A673 (cell line): ENCODE data around the gene CAPN2. TPM values are rescaled to one million over a fixed set of nuclear protein-coding genes. Genes with fewer than 3 reads are reported as not detected.

ENCODE experiments used
- BruUV-seq: library from RNA; stranded (reverse); fragments of 400-500 nt; replicated peaks from 2 replicates; lab custom pipeline; 2021; lab: Mats Ljungman, UMichigan
- CTCF ChIA-PET: fragments of 300-600 bp; sonication (Branson Sonifier 250); formaldehyde crosslinking; loops from one replicate; lab custom pipeline; 2022; ENCODE audit warnings: antibody characterized with exemption; lab: Charles Lee
- POLR2A ChIA-PET: fragments of 300-600 bp; sonication (Branson Sonifier 250); formaldehyde crosslinking; loops from one replicate; lab custom pipeline; 2022; ENCODE audit warnings: antibody characterized with exemption; ENCODE audit not compliant: low non-redundant PET; lab: Charles Lee
- DNase-seq: peaks from one replicate; pipeline ENCODE4 v3.0.0-alpha.2; 2015; ENCODE audit warnings: low spot score
- H3K27ac ChIP-seq: fragments of 200-600 bp; sonication (generic); 2 replicates; pipeline ENCODE4 v1.5.1; 2016; ENCODE audit warnings: mixed run types, low read depth, mild to moderate bottlenecking, mixed read lengths, antibody characterized with exemption, low read length; ENCODE audit not compliant: poor library complexity, severe bottlenecking
- H3K27me3 ChIP-seq: fragments of 200-600 bp; sonication (generic); replicated peaks from 2 replicates; pipeline ENCODE4 v1.6.1; 2017; ENCODE audit warnings: mixed run types, low read depth, mild to moderate bottlenecking, mixed read lengths, antibody characterized with exemption, low read length; ENCODE audit not compliant: insufficient read depth, poor library complexity
- H3K36me3 ChIP-seq: fragments of 200-600 bp; sonication (generic); 2 replicates; pipeline ENCODE4 v1.6.1; 2016; ENCODE audit warnings: mixed run types, mild to moderate bottlenecking, mixed read lengths, antibody characterized with exemption, low read length; ENCODE audit not compliant: insufficient read depth, poor library complexity, severe bottlenecking
- H3K4me1 ChIP-seq: fragments of 200-600 bp; sonication (generic); 2 replicates; pipeline ENCODE4 v1.6.1; 2017; ENCODE audit warnings: mixed run types, mild to moderate bottlenecking, mixed read lengths, antibody characterized with exemption, low read length; ENCODE audit not compliant: insufficient read depth, poor library complexity, severe bottlenecking
- H3K4me3 ChIP-seq: fragments of 200-600 bp; sonication (generic); 2 replicates; pipeline ENCODE4 v1.5.1; 2016; ENCODE audit warnings: low read depth, mixed run types, mild to moderate bottlenecking, mixed read lengths, low read length; ENCODE audit not compliant: poor library complexity, severe bottlenecking
- H3K9me3 ChIP-seq: fragments of 200-600 bp; sonication (generic); 2 replicates; pipeline ENCODE4 v1.6.1; 2016; ENCODE audit warnings: mixed run types, low read depth, mild to moderate bottlenecking, mixed read lengths, antibody characterized with exemption, low read length; ENCODE audit not compliant: poor library complexity, severe bottlenecking
- CTCF ChIP-seq: fragments of 300-800, 200-600 bp; sonication (generic); conservative IDR thresholded peaks from 2 replicates; pipeline ENCODE4 v1.5.1; 2017; ENCODE audit warnings: low read depth, mild to moderate bottlenecking, antibody characterized with exemption, low read length, moderate library complexity, mixed read lengths
- EZH2 ChIP-seq: fragments of 200-600 bp; sonication (generic); IDR thresholded peaks from 2 replicates; pipeline ENCODE4 v1.6.1; 2017; ENCODE audit warnings: borderline replicate concordance, low read depth, mild to moderate bottlenecking, mixed read lengths, antibody characterized with exemption, low read length; ENCODE audit not compliant: poor library complexity, severe bottlenecking
- intact Hi-C: fragments of 100-400 bp; cut with micrococcal nuclease; formaldehyde crosslinking; loops from one replicate; pipeline ENCODE4 v1.10.0; 2022; ENCODE audit not compliant: unreplicated experiment
- total RNA-seq: library from RNA; stranded (reverse); gene quantifications from 2 replicates; pipeline ENCODE4 v1.2.3, GENCODE V29; 2021

The CAPN2 gene
- total RNA-seq, 1 experiment from 2014 or later, result 137 TPM

DNA sequence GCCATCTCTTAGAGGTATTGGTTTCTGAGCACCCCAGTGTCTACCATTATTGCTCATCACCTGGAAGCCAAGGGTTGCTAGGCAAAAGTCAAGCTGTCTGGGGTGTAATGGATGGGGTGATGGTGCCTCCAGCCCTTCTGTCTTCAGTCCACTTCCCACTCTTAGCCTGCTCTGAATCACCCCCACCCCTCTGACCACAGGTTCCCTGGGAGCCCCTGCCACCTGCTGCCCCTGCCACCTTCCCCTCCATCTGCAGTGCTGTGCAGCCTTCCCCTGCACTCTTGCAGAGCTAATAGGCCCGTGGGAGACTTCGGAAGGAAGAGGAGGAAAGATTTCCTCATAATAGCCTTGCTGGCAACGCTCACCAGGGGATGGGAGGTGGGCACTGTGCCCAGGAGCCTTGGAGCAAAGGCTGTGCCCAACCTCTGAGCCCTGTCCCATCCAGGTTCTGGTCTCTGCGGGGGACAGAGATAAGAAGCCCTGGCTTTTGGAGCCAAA is 35.5 kb downstream of the CAPN2 start:
- BruUV-seq, result no TSS peak
- no peak for TF ChIP-seq EZH2
- TF ChIP-seq CTCF, result no peak
- intact Hi-C loops, result no loop called here
- CTCF ChIA-PET, result interaction anchor here (2.3 kb wide), 1 partner anchor 50 kb away, joined by 18 read pairs; no protein-coding TSS in a partner anchor
- H3K27me3 ChIP-seq, result no peaks in the 10 kb centered on the region
- DNase-seq, result peak; percentile 82
- no peak overlapping the region for H3K27ac ChIP-seq
- POLR2A ChIA-PET, result no interaction called here
- H3K9me3 ChIP-seq, result no peaks in the 10 kb centered on the region
- H3K4me1 ChIP-seq, result peaks cover 18% of the 10 kb centered on the region
- no peak overlapping the region for H3K4me3 ChIP-seq
- peaks cover 55% of the 10 kb centered on the region for H3K36me3 ChIP-seq

DNA sequence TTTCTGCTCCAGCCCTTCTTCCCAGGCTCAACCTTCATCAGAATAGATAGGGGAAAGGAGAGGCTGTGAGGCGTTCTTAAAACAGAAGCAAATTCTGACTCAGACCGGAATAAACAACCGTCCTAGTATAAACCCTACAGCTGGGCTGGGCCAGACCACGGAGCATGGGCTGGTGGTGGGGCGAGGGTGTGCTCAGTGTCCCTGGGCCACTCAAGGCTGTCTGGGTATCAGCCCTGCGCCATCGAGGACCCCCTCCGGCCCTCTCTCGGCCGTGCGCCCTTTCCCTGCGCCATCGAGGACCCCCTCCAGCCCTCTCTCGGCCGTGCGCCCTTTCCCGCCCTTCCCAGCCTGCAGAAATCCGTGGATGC is 36.0 kb downstream of the CAPN2 start:
- POLR2A ChIA-PET, result no interaction called here
- DNase-seq, result no peak
- H3K27ac ChIP-seq, result peak overlapping the region; percentile 46
- no TSS peak for BruUV-seq
- H3K4me1 ChIP-seq, result peaks cover 18% of the 10 kb centered on the region
- H3K4me3 ChIP-seq, result peak overlapping the region; percentile 46
- intact Hi-C loops, result no loop called here
- H3K27me3 ChIP-seq, result no peaks in the 10 kb centered on the region
- TF ChIP-seq EZH2, result no peak
- TF ChIP-seq CTCF, result no peak
- no peaks in the 10 kb centered on the region for H3K9me3 ChIP-seq
- CTCF ChIA-PET, result interaction anchor here (1.1 to 2.3 kb wide), 3 partner anchors 10 to 50 kb away, joined by 3 to 18 read pairs (median 5); partner anchors contain the start of gene CAPN2
- H3K36me3 ChIP-seq, result peaks cover 60% of the 10 kb centered on the region

DNA sequence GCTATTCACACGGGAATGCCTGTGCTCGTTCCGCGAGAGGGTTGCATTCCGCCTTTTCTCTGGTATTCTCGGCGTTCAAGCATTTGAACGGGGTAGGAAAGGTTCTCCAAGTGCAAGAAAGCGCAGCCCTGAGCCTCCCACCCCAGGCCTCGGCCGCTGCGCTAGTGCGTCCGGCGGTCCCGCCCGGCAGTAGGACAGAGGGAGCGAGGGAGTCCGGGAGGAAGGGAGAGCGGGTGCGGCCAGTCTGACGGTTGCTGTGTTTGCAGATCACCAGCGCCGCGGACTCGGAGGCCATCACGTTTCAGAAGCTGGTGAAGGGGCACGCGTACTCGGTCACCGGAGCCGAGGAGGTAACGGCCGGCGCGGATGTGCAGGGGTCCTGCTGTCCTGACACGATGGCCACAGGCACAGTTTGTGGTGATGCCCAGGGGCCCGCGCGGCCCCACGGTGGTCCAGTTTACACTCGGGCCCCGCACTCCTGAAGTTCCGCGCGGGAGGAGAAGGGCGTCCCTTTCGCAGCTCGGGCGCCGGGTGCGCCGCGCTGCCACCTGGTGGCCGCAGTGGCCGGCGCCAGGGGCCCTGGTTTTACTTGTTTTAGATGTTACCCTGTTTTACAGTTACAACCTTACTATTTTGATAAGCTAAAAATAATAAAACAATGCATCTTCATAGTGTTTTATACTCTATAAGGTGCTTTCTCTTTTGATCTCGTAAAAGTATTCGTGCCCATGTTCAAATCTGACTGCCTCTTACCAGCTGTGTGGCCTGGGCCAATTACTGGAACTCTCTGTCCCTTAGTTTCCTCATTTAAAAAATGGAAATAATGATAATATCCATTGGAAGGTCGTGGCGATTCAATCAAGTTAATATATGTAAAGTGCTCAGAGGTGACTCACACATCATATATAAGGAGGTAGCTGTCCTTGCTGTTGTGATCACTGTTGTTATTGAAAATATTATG is 36.7 kb downstream of the CAPN2 start:
- TF ChIP-seq CTCF (peak; percentile 98), EZH2 (no peak)
- Histone ChIP-seq H3K4me1 (peaks cover 22% of the 10 kb centered on the region), H3K27me3 (no peaks in the 10 kb centered on the region), H3K9me3 (no peaks in the 10 kb centered on the region), H3K36me3 (peaks cover 67% of the 10 kb centered on the region), H3K4me3 (peak overlapping the region; percentile 46), H3K27ac (peak overlapping the region; percentile 46)
- DNase-seq, result peak; percentile 78
- CTCF ChIA-PET, result interaction anchor here (0.6 to 2.3 kb wide), 7 partner anchors 11 to 113 kb away, joined by 3 to 18 read pairs (median 4); partner anchors contain the start of gene CAPN2
- POLR2A ChIA-PET, result no interaction called here
- intact Hi-C loops, result loop anchor here (1.0 kb wide), 2 partner anchors 36 to 51 kb away; no protein-coding TSS in a partner anchor
- no TSS peak for BruUV-seq
